Activated T-cell treated with anti-CD3 and anti-CD28 coated beads, Interleukin-2, amount 50 U/mL, for 24 hours (primary cell): Measurements from ENCODE around the gene CPE.
A peak's percentile ranks its signal among the peaks of the same experiment; 100 is the strongest.
"Not testable (repeated sequence)": the region's sequence is repeated elsewhere in the genome, so short reads cannot be mapped to it uniquely, and the experiment has no call there.

Source experiments
- DNase-seq: peaks from one replicate; pipeline ENCODE4 v3.0.0-alpha.2; 2020
- H3K27ac Mint-ChIP-seq: 2 replicates; pipeline ENCODE4 v1.8.0; 2020; ENCODE audit warnings: mild to moderate bottlenecking, mixed read lengths
- H3K27me3 Mint-ChIP-seq: 2 replicates; pipeline ENCODE4 v1.8.0; 2020; ENCODE audit warnings: mixed read lengths
- H3K36me3 Mint-ChIP-seq: 2 replicates; pipeline ENCODE4 v1.8.0; 2020; ENCODE audit warnings: low read depth, mixed read lengths
- H3K4me1 Mint-ChIP-seq: 2 replicates; pipeline ENCODE4 v1.8.0; 2020; ENCODE audit warnings: low read depth, mixed read lengths
- H3K4me3 Mint-ChIP-seq: 2 replicates; pipeline ENCODE4 v1.8.0; 2020; ENCODE audit warnings: mild to moderate bottlenecking, moderate library complexity, mixed read lengths
- H3K9me3 Mint-ChIP-seq: 2 replicates; pipeline ENCODE4 v1.8.0; 2020; ENCODE audit warnings: mixed read lengths

The CPE gene

GRCh38 chr4:165378745-165379677, at the start of gene CPE:
CPE (plus strand) TSS chr4:165379008; CDS start chr4:165379222, 214 bp downstream.
- Mint-ChIP-seq H3K36me3 (no peaks in the 10 kb centered on the region), H3K4me3 (peak within 1 kb of the TSS; percentile 70), H3K27me3 (peaks cover 83% of the 10 kb centered on the region), H3K4me1 (peaks cover 6% of the 10 kb centered on the region), H3K9me3 (peaks cover 8% of the 10 kb centered on the region), H3K27ac (no peak within 1 kb of the TSS)
- DNase-seq, result peak; percentile 71

GRCh38 chr4:165330071-165330470, 48.7 kb upstream of the CPE start:
- Mint-ChIP-seq H3K4me3 (peak overlapping the region; percentile 56), H3K4me1 (peaks cover 39% of the 10 kb centered on the region), H3K9me3 (no peaks in the 10 kb centered on the region), H3K27ac (peak overlapping the region; percentile 91), H3K27me3 (no peaks in the 10 kb centered on the region), H3K36me3 (peaks cover 47% of the 10 kb centered on the region)
- no peak for DNase-seq

- DNase-seq, result no peak
- H3K36me3 Mint-ChIP-seq, result peaks cover 53% of the 10 kb centered on the region
- peak overlapping the region; percentile 91 for H3K27ac Mint-ChIP-seq
- H3K27me3 Mint-ChIP-seq, result no peaks in the 10 kb centered on the region
- no peaks in the 10 kb centered on the region for H3K9me3 Mint-ChIP-seq
- peak overlapping the region; percentile 56 for H3K4me3 Mint-ChIP-seq
- H3K4me1 Mint-ChIP-seq, result peaks cover 44% of the 10 kb centered on the region
Observed at GRCh38 chr4:165330666-165331065, 48.1 kb upstream of the CPE start.

GRCh38 chr4:165331359-165331758, 47.4 kb upstream of the CPE start:
- H3K36me3 Mint-ChIP-seq, result peaks cover 56% of the 10 kb centered on the region
- DNase-seq, result no peak
- peak overlapping the region; percentile 56 for H3K4me3 Mint-ChIP-seq
- peaks cover 44% of the 10 kb centered on the region for H3K4me1 Mint-ChIP-seq
- no peaks in the 10 kb centered on the region for H3K27me3 Mint-ChIP-seq
- no peaks in the 10 kb centered on the region for H3K9me3 Mint-ChIP-seq
- H3K27ac Mint-ChIP-seq, result peak overlapping the region; percentile 91

GRCh38 chr4:165331823-165332222, 47.0 kb upstream of the CPE start:
- Mint-ChIP-seq H3K9me3 (no peaks in the 10 kb centered on the region), H3K4me3 (peak overlapping the region; percentile 56), H3K36me3 (peaks cover 61% of the 10 kb centered on the region), H3K4me1 (peaks cover 44% of the 10 kb centered on the region), H3K27me3 (no peaks in the 10 kb centered on the region), H3K27ac (peak overlapping the region; percentile 91)
- no peak for DNase-seq

GRCh38 chr4:165332502-165332901, 46.3 kb upstream of the CPE start:
- Mint-ChIP-seq H3K9me3 (no peaks in the 10 kb centered on the region), H3K4me3 (no peak overlapping the region), H3K27me3 (no peaks in the 10 kb centered on the region), H3K27ac (peak overlapping the region; percentile 91), H3K4me1 (peaks cover 46% of the 10 kb centered on the region), H3K36me3 (peaks cover 68% of the 10 kb centered on the region)
- DNase-seq, result no peak

GRCh38 chr4:165335163-165335703, 43.6 kb upstream of the CPE start:
- Mint-ChIP-seq H3K27ac (peak overlapping the region; percentile 58), H3K36me3 (peaks cover 86% of the 10 kb centered on the region)

GRCh38 chr4:165336743-165337142, 42.1 kb upstream of the CPE start:
- Mint-ChIP-seq H3K36me3 (peaks cover 83% of the 10 kb centered on the region), H3K4me3 (no peak overlapping the region), H3K27ac (peak overlapping the region; percentile 0), H3K4me1 (peaks cover 26% of the 10 kb centered on the region), H3K9me3 (no peaks in the 10 kb centered on the region), H3K27me3 (no peaks in the 10 kb centered on the region)
- no peak for DNase-seq

More at GRCh38 chr4:165335163-165335703, 43.6 kb upstream of the CPE start:
- no peak for DNase-seq
- Mint-ChIP-seq H3K9me3 (no peaks in the 10 kb centered on the region), H3K27me3 (no peaks in the 10 kb centered on the region), H3K4me1 (peaks cover 41% of the 10 kb centered on the region), H3K4me3 (no peak overlapping the region)

GRCh38 chr4:165342340-165342739, 36.5 kb upstream of the CPE start:
- not testable (repeated sequence) for H3K27me3 Mint-ChIP-seq, DNase-seq, H3K9me3 Mint-ChIP-seq, H3K4me3 Mint-ChIP-seq, H3K4me1 Mint-ChIP-seq
- Mint-ChIP-seq H3K36me3 (peaks cover 56% of the 10 kb centered on the region), H3K27ac (peak overlapping the region; percentile 29)

GRCh38 chr4:165343353-165344191, 35.2 kb upstream of the CPE start:
- Mint-ChIP-seq H3K9me3 (no peaks in the 10 kb centered on the region), H3K36me3 (peaks cover 46% of the 10 kb centered on the region), H3K27ac (peak overlapping the region; percentile 40), H3K27me3 (no peaks in the 10 kb centered on the region), H3K4me3 (no peak overlapping the region), H3K4me1 (peaks cover 2% of the 10 kb centered on the region)
- DNase-seq, result no peak

GRCh38 chr4:165345666-165346417, 33.0 kb upstream of the CPE start:
- Mint-ChIP-seq H3K4me1 (peaks cover 2% of the 10 kb centered on the region), H3K9me3 (no peaks in the 10 kb centered on the region), H3K36me3 (peaks cover 24% of the 10 kb centered on the region), H3K4me3 (no peak overlapping the region), H3K27me3 (no peaks in the 10 kb centered on the region), H3K27ac (no peak overlapping the region)
- no peak for DNase-seq

GRCh38 chr4:165347647-165348569, 30.9 kb upstream of the CPE start:
- H3K36me3 Mint-ChIP-seq, result peaks cover 12% of the 10 kb centered on the region
- no peaks in the 10 kb centered on the region for H3K9me3 Mint-ChIP-seq
- peaks cover 2% of the 10 kb centered on the region for H3K4me1 Mint-ChIP-seq
- peaks cover 11% of the 10 kb centered on the region for H3K27me3 Mint-ChIP-seq
- no peak for DNase-seq
- H3K27ac Mint-ChIP-seq, result peak overlapping the region; percentile 8
- no peak overlapping the region for H3K4me3 Mint-ChIP-seq
